A673 (cell line): Measurements from ENCODE around the gene HABP2.

Experiments used
- CTCF ChIP-seq: fragments of 300-800, 200-600 bp; sonication (generic); conservative IDR thresholded peaks from 2 replicates; pipeline ENCODE4 v1.5.1; 2017; ENCODE audit warnings: low read depth, mild to moderate bottlenecking, antibody characterized with exemption, low read length, moderate library complexity, mixed read lengths
- EZH2 ChIP-seq: fragments of 200-600 bp; sonication (generic); IDR thresholded peaks from 2 replicates; pipeline ENCODE4 v1.6.1; 2017; ENCODE audit warnings: borderline replicate concordance, low read depth, mild to moderate bottlenecking, mixed read lengths, antibody characterized with exemption, low read length; ENCODE audit not compliant: poor library complexity, severe bottlenecking

- TF ChIP-seq CTCF, result no peak
- no peak for TF ChIP-seq EZH2
These were observed 25.5 kb upstream of the HABP2 start for GRCh38 chr10:113527211-113527906.
